Neural progenitor cell (in vitro differentiated cells): ENCODE data around the gene SYNPR. TPM values are rescaled to one million over a fixed set of nuclear protein-coding genes. Genes with fewer than 3 reads are reported as not detected.

Source experiments
- DNase-seq: peaks from one replicate; pipeline ENCODE4 v3.0.0-alpha.2; 2016; ENCODE audit warnings: low spot score
- H2AFZ ChIP-seq: fragments of 200-600 bp; sonication (generic); replicated peaks from 2 replicates; pipeline ENCODE4 v1.6.1; 2016; ENCODE audit warnings: antibody characterized with exemption
- H3F3A ChIP-seq: fragments of 200-600 bp; sonication (generic); 2 replicates; pipeline ENCODE4 v1.6.1; 2016; ENCODE audit warnings: antibody characterized with exemption, low read depth
- H3K27ac ChIP-seq: fragments of 200-600 bp; sonication (generic); 2 replicates; pipeline ENCODE4 v1.5.1; 2016; ENCODE audit warnings: mild to moderate bottlenecking
- H3K27me3 ChIP-seq: fragments of 200-600 bp; sonication (generic); 2 replicates; pipeline ENCODE4 v1.6.1; 2016; ENCODE audit warnings: mild to moderate bottlenecking, moderate library complexity
- H3K36me3 ChIP-seq: fragments of 200-600 bp; sonication (generic); 2 replicates; pipeline ENCODE4 v1.5.1; 2016
- H3K4me1 ChIP-seq: fragments of 200-600 bp; sonication (generic); 2 replicates; pipeline ENCODE4 v1.6.1; 2016; ENCODE audit warnings: mixed run types
- H3K4me2 ChIP-seq: fragments of 200-600 bp; sonication (generic); 2 replicates; pipeline ENCODE4 v1.6.1; 2016
- H3K4me3 ChIP-seq: fragments of 200-600 bp; sonication (generic); 2 replicates; pipeline ENCODE4 v1.5.1; 2016
- H3K79me2 ChIP-seq: fragments of 200-600 bp; sonication (generic); 2 replicates; pipeline ENCODE4 v1.6.1; 2016; ENCODE audit warnings: low read depth
- H3K9ac ChIP-seq: fragments of 200-600 bp; sonication (generic); 2 replicates; pipeline ENCODE4 v1.6.1; 2016
- H3K9me3 ChIP-seq: fragments of 200-600 bp; sonication (generic); 2 replicates; pipeline ENCODE4 v1.5.1; 2016; ENCODE audit warnings: low read depth
- H4K20me1 ChIP-seq: fragments of 200-600 bp; sonication (generic); 2 replicates; pipeline ENCODE4 v1.6.1; 2016; ENCODE audit warnings: low read depth
- H3K27ac Mint-ChIP-seq: 3 replicates; pipeline ENCODE4 v1.8.0; 2021; ENCODE audit warnings: mixed read lengths
- H3K27me3 Mint-ChIP-seq: 2 replicates; pipeline ENCODE4 v1.8.0; 2022; ENCODE audit warnings: low read depth, mild to moderate bottlenecking, inconsistent platforms, moderate library complexity, mixed read lengths; ENCODE audit not compliant: insufficient read depth
- H3K36me3 Mint-ChIP-seq: 3 replicates; pipeline ENCODE4 v1.8.0; 2021; ENCODE audit warnings: mixed read lengths
- H3K4me1 Mint-ChIP-seq: 3 replicates; pipeline ENCODE4 v1.8.0; 2021; ENCODE audit warnings: mixed read lengths
- H3K4me3 Mint-ChIP-seq: 3 replicates; pipeline ENCODE4 v1.8.0; 2021; ENCODE audit warnings: mild to moderate bottlenecking, moderate library complexity, mixed read lengths
- H3K9me3 Mint-ChIP-seq: 3 replicates; pipeline ENCODE4 v1.8.0; 2020; ENCODE audit warnings: mixed read lengths
- EZH2 ChIP-seq: fragments of 200-600 bp; sonication (generic); IDR thresholded peaks from 2 replicates; pipeline ENCODE4 v1.6.1; 2017; ENCODE audit warnings: antibody characterized with exemption, mild to moderate bottlenecking, moderate library complexity
- EZH2phosphoT487 ChIP-seq: fragments of 200-600 bp; sonication (generic); IDR thresholded peaks from 2 replicates; pipeline ENCODE4 v1.6.1; 2017; ENCODE audit warnings: antibody characterized with exemption
- total RNA-seq: library from RNA; depleted of rRNA; stranded (reverse); fragments of >200 nt; gene quantifications from 2 replicates; pipeline ENCODE4 v1.2.3, GENCODE V29; 2015; ENCODE audit warnings: low replicate concordance
- TF ChIP-seq, protein P1 (sequence below): fragments of 200-600 bp; sonication (generic); IDR thresholded peaks from 2 replicates; pipeline ENCODE4 v1.5.1; 2017; ENCODE audit warnings: antibody characterized with exemption, mild to moderate bottlenecking

The SYNPR gene
- total RNA-seq, 1 donor from 2014 or later = 0.30 TPM

DNA sequence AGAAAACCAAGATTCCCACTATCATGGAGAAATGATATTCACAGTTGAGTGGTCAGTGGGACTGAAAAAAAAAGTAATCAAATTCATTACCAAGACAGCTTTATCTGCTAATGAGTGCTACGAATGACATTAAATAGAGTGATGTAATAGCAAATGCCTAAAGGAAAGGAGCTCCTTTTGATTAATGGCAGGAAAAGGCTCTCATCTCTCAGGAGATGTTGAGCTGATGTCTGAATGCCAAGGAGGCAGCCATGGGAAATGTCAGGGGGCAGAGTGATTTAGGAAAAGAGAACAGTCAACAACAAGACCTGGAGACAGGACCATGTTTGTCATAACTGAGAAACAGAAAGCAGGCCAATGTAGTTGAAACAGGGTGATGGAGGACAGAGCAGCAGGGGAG is 277.7 kb downstream of the SYNPR start:
- Mint-ChIP-seq H3K9me3 (no peaks in the 10 kb centered on the region), H3K4me1 (no peaks in the 10 kb centered on the region), H3K27ac (no peak overlapping the region), H3K4me3 (no peak overlapping the region), H3K36me3 (no peaks in the 10 kb centered on the region), H3K27me3 (no peaks in the 10 kb centered on the region)
- TF ChIP-seq EZH2 (no peak), EZH2phosphoT487 (no peak)
- TF ChIP-seq, protein P1, sequence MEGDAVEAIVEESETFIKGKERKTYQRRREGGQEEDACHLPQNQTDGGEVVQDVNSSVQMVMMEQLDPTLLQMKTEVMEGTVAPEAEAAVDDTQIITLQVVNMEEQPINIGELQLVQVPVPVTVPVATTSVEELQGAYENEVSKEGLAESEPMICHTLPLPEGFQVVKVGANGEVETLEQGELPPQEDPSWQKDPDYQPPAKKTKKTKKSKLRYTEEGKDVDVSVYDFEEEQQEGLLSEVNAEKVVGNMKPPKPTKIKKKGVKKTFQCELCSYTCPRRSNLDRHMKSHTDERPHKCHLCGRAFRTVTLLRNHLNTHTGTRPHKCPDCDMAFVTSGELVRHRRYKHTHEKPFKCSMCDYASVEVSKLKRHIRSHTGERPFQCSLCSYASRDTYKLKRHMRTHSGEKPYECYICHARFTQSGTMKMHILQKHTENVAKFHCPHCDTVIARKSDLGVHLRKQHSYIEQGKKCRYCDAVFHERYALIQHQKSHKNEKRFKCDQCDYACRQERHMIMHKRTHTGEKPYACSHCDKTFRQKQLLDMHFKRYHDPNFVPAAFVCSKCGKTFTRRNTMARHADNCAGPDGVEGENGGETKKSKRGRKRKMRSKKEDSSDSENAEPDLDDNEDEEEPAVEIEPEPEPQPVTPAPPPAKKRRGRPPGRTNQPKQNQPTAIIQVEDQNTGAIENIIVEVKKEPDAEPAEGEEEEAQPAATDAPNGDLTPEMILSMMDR = no peak
- Histone ChIP-seq H3K79me2 (no peaks in the 10 kb centered on the region), H2AFZ (no peak overlapping the region), H3K4me2 (no peak overlapping the region), H3K4me3 (no peak overlapping the region), H3K36me3 (no peaks in the 10 kb centered on the region), H4K20me1 (no peaks in the 10 kb centered on the region), H3K9ac (no peak overlapping the region), H3K27me3 (no peaks in the 10 kb centered on the region), H3K4me1 (no peaks in the 10 kb centered on the region), H3F3A (no peaks in the 10 kb centered on the region), H3K27ac (no peak overlapping the region), H3K9me3 (no peaks in the 10 kb centered on the region)
- DNase-seq = no peak

DNA sequence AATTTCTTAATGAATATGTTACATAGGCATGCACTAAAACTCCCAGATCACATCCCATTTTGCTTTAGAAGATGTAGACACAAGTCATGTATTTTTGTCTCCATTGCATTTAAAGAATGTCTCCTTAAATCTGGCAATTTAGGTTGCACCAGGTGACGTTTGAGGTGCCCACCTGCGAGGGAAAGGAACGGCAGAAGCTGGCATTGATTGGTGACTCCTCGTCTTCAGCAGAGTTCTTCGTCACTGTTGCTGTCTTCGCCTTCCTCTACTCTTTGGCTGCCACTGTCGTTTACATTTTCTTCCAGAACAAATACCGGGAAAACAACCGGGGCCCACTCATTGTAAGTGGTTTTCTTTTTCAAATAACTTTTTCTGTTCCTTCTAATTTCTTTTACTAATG is 278.3 kb downstream of the SYNPR start:
- no peaks in the 10 kb centered on the region for H3K27me3 Mint-ChIP-seq
- H3K9me3 ChIP-seq = no peaks in the 10 kb centered on the region

DNA sequence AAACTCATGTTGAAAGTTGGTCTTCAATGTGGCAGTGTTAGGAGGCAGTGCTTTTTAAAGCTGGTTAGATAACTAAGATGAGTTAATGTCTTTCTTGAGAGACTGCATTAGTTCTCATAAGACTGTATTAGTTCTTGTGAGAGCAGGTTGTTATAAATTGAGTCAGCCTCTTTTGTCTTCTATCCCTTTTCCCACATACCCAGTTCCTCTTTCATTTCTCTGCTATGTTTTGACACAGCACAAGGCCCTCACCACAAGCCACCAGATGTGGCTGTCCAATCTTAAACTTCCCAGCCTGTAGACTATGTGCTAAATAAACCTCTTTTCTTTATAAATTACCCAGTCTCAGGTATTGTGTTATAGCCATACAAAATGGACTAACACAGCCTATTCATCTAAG is 279.8 kb downstream of the SYNPR start:
- Histone ChIP-seq H3K36me3 (no peaks in the 10 kb centered on the region), H3K4me3 (no peak overlapping the region), H3K27me3 (no peaks in the 10 kb centered on the region), H3K27ac (no peak overlapping the region), H3K9me3 (no peaks in the 10 kb centered on the region), H2AFZ (no peak overlapping the region), H3K4me2 (no peak overlapping the region), H4K20me1 (no peaks in the 10 kb centered on the region), H3K4me1 (no peaks in the 10 kb centered on the region), H3K79me2 (no peaks in the 10 kb centered on the region), H3K9ac (no peak overlapping the region), H3F3A (no peaks in the 10 kb centered on the region)
- Mint-ChIP-seq H3K27me3 (no peaks in the 10 kb centered on the region), H3K27ac (no peak overlapping the region), H3K4me1 (no peaks in the 10 kb centered on the region), H3K36me3 (no peaks in the 10 kb centered on the region), H3K9me3 (no peaks in the 10 kb centered on the region), H3K4me3 (no peak overlapping the region)
- TF ChIP-seq, protein P1 = no peak
- TF ChIP-seq EZH2 = no peak
- no peak for TF ChIP-seq EZH2phosphoT487
- no peak for DNase-seq

More for the DNA sequence above, 278.3 kb downstream of the SYNPR start:
- Histone ChIP-seq H3K4me1 (no peaks in the 10 kb centered on the region), H3K79me2 (no peaks in the 10 kb centered on the region), H2AFZ (no peak overlapping the region), H3K4me2 (no peak overlapping the region), H3F3A (no peaks in the 10 kb centered on the region), H3K4me3 (no peak overlapping the region), H3K27ac (no peak overlapping the region), H3K9ac (no peak overlapping the region), H3K36me3 (no peaks in the 10 kb centered on the region), H3K27me3 (no peaks in the 10 kb centered on the region), H4K20me1 (no peaks in the 10 kb centered on the region)
- TF ChIP-seq EZH2 (no peak), EZH2phosphoT487 (no peak)
- TF ChIP-seq, protein P1 = no peak
- no peak overlapping the region for H3K27ac Mint-ChIP-seq
- no peaks in the 10 kb centered on the region for H3K4me1 Mint-ChIP-seq
- DNase-seq = no peak
- no peaks in the 10 kb centered on the region for H3K36me3 Mint-ChIP-seq
- no peak overlapping the region for H3K4me3 Mint-ChIP-seq
- H3K9me3 Mint-ChIP-seq = no peaks in the 10 kb centered on the region
